Globus pallidus (tissue), 1 donor: ENCODE measurements around the gene GCLC.
A peak's percentile ranks its signal among the peaks of the same experiment; 100 is the strongest.
"Not testable (repeated sequence)": the region's sequence is repeated elsewhere in the genome, so short reads cannot be mapped to it uniquely, and the experiment has no call there.

ENCODE experiments used
- DNase-seq: peaks from one replicate; pipeline ENCODE4 v3.0.0-alpha.2; 2015; ENCODE audit warnings: low spot score

The GCLC gene

GRCh38 chr6:53492860-53493634, 51.9 kb downstream of the GCLC start:
- peak; percentile 75 for DNase-seq

GRCh38 chr6:53487080-53487479, 57.8 kb downstream of the GCLC start:
- no peak for DNase-seq

- DNase-seq = no peak
These were observed 58.2 kb downstream of the GCLC start for GRCh38 chr6:53486679-53487078.

GRCh38 chr6:53484476-53485280, 60.2 kb downstream of the GCLC start:
- DNase-seq = peak; percentile 92

GRCh38 chr6:53483423-53484353, 61.2 kb downstream of the GCLC start:
- DNase-seq = peak; percentile 73

GRCh38 chr6:53481323-53481722, 63.6 kb downstream of the GCLC start:
- no peak for DNase-seq

GRCh38 chr6:53480774-53481173, 64.1 kb downstream of the GCLC start:
- not testable (repeated sequence) for DNase-seq

- DNase-seq = no peak
These were observed 65.0 kb downstream of the GCLC start for GRCh38 chr6:53479871-53480270.

GRCh38 chr6:53476964-53477363, 67.9 kb downstream of the GCLC start:
- DNase-seq = no peak

- DNase-seq = no peak
These were observed 70.9 kb downstream of the GCLC start for GRCh38 chr6:53474010-53474409.

GRCh38 chr6:53469163-53469562, 75.7 kb downstream of the GCLC start:
- DNase-seq = no peak

GRCh38 chr6:53466257-53466656, 78.6 kb downstream of the GCLC start:
- DNase-seq = no peak

- no peak for DNase-seq
These were observed 79.2 kb downstream of the GCLC start for GRCh38 chr6:53465732-53466131.

- DNase-seq = no peak
These were observed 79.9 kb downstream of the GCLC start for GRCh38 chr6:53464927-53465460.

GRCh38 chr6:53464483-53464882, 80.4 kb downstream of the GCLC start:
- no peak for DNase-seq

- DNase-seq = no peak
These were observed 83.2 kb downstream of the GCLC start for GRCh38 chr6:53461696-53462095.

GRCh38 chr6:53461041-53461656, 83.8 kb downstream of the GCLC start:
- no peak for DNase-seq

- DNase-seq = no peak
These were observed 86.6 kb downstream of the GCLC start for GRCh38 chr6:53458105-53458866.

GRCh38 chr6:53456809-53457208, 88.1 kb downstream of the GCLC start:
- DNase-seq = no peak

GRCh38 chr6:53455678-53456077, 89.2 kb downstream of the GCLC start:
- DNase-seq = no peak

- DNase-seq = no peak
These were observed 93.7 kb downstream of the GCLC start for GRCh38 chr6:53451165-53451564.
